Inflammatory macrophage (primary cell): ENCODE results near the gene RBM17.
"Not testable (repeated sequence)": the region's sequence is repeated elsewhere in the genome, so short reads cannot be mapped to it uniquely, and the experiment has no call there.

Source experiments
- DNase-seq, 2 donors: peaks; one replicate each; pipeline ENCODE4 v3.0.0-alpha.2; 2020 to 2022

Gene RBM17

GRCh38 chr10:6162589-6163356 lies 73.9 kb downstream of the RBM17 start:
- DNase-seq, result no peak

GRCh38 chr10:6163364-6164270 lies 74.8 kb downstream of the RBM17 start:
- DNase-seq, result peak; percentile 85 to 88

DNA sequence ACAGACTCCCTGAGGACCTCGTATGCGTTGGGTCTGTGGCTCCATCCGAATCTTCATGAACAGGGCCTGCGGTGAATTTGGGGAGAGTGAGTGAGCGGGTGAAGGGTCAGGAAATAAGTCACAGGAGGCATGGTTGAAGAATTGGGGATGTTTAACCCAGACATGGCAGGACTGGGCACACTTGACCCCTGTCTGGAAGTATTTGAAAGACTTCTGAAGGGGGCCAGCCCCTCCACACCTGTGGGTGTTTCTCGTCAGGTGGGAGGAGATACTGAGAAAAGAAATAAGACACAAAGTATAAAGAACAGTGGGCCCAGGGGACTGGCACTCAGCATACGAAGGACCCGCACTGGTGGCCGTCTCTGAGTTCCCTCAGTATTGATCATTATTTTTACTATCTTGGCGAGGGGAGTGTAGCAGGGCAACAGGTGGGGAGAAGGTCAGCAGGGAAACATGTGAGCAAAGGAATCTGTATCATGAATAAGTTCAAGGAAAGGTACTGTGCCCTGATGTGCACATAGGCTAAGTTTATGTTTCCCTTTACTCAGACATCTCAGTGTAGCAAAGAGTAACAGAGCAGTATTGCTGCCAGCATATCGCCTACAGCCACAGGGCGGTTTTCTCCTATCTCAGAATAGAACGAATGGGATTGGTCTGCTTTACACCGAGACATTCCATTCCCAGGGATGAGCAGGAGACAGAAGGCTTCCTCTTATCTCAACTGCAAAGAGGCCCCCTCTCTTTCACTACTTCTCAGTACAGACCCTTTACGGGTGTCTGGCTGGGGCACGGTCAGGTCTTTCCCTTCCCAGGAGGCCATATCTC lies 75.6 kb downstream of the RBM17 start:
- no peak for DNase-seq

- no peak for DNase-seq
These were observed 76.4 kb downstream of the RBM17 start for GRCh38 chr10:6165221-6165725.

DNA sequence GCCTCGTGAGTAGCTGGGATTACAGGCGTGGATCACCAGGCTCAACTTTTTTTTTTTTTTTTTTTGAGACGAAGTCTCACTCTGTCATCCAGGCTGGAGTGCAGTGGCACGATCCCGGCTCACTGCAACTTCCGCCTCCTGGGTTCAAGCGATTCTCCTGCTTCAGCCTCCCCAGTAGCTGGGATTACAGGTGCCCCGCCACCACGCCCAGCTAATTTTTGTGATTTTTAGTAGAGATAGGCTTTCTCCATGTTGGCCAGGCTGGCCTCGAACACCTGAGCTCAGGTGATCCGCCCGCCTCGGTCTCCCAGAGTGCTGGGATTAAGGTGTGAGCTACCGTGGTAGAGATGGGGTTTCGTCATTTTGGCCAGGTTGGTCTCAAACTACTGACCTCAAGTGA lies 77.1 kb downstream of the RBM17 start:
- DNase-seq, result not testable (repeated sequence)
